GM19351 (cell line): Measurements from ENCODE around the gene DSTYK.
"Not testable (repeated sequence)": the region's sequence is repeated elsewhere in the genome, so short reads cannot be mapped to it uniquely, and the experiment has no call there.

Experiments used
- ATAC-seq: cut with Tn5 transposase; IDR thresholded peaks from one replicate; pipeline ENCODE4 v1.9.1; 2021; ENCODE audit warnings: mild to moderate bottlenecking, moderate library complexity; ENCODE audit not compliant: unreplicated experiment

DSTYK gene

GRCh38 chr1:205179842-205180241 is 31.7 kb downstream of the DSTYK start:
- no peak for ATAC-seq

GRCh38 chr1:205172729-205173366 is 38.7 kb downstream of the DSTYK start:
- ATAC-seq: no peak

GRCh38 chr1:205171369-205171768 is 40.1 kb downstream of the DSTYK start:
- no peak for ATAC-seq

- ATAC-seq: no peak
These were observed 40.8 kb downstream of the DSTYK start for GRCh38 chr1:205170532-205171269.

GRCh38 chr1:205169248-205169647 is 42.3 kb downstream of the DSTYK start:
- ATAC-seq: no peak

- no peak for ATAC-seq
These were observed 43.2 kb downstream of the DSTYK start for GRCh38 chr1:205168291-205168690.

GRCh38 chr1:205162301-205162700 is 49.2 kb downstream of the DSTYK start:
- no peak for ATAC-seq

- ATAC-seq: no peak
These were observed 50.4 kb downstream of the DSTYK start for GRCh38 chr1:205161076-205161475.

- ATAC-seq: no peak
These were observed 53.4 kb downstream of the DSTYK start for GRCh38 chr1:205158048-205158616.

GRCh38 chr1:205155665-205156377 is 55.7 kb downstream of the DSTYK start:
- not testable (repeated sequence) for ATAC-seq

- no peak for ATAC-seq
These were observed 59.0 kb downstream of the DSTYK start for GRCh38 chr1:205152505-205152904.

GRCh38 chr1:205150651-205151428 is 60.7 kb downstream of the DSTYK start:
- ATAC-seq: no peak

- no peak for ATAC-seq
These were observed 64.2 kb downstream of the DSTYK start for GRCh38 chr1:205147191-205147835.

- ATAC-seq: no peak
These were observed 66.8 kb downstream of the DSTYK start for GRCh38 chr1:205144751-205145150.

GRCh38 chr1:205144046-205144720 is 67.3 kb downstream of the DSTYK start:
- ATAC-seq: no peak

- ATAC-seq: no peak
These were observed 69.4 kb downstream of the DSTYK start for GRCh38 chr1:205142102-205142469.

GRCh38 chr1:205141236-205142101 is 70.0 kb downstream of the DSTYK start:
- ATAC-seq: peak; percentile 65

- no peak for ATAC-seq
These were observed 71.4 kb downstream of the DSTYK start for GRCh38 chr1:205140113-205140512.

GRCh38 chr1:205137901-205138300 is 73.6 kb downstream of the DSTYK start:
- no peak for ATAC-seq
